ENCODE data around the gene ARSD. TPM values are rescaled to one million over a fixed set of nuclear protein-coding genes. Genes with fewer than 3 reads are reported as not detected.

The ARSD gene
- total RNA-seq (2022; extraction: Qiagen RNA extraction) = 13.0 to 15.2 TPM (median 14.0 TPM) in 5 replicates

GRCh38 chrX:2928583-2929434, at the start of gene ARSD:
Gene ARSD (minus strand): TSS chrX:2929339. CDS start chrX:2929275, 64 bp downstream.

Other genes starting within 250 kb of the ARSD start
- 299 to 328 TPM (median 321 TPM) in 5 replicates for gene CD99, start 238.0 kb downstream of the ARSD start, total RNA-seq (2022; extraction: Qiagen RNA extraction)
- 0.03 TPM in 1 of 5 replicates, not detected in the others for gene XG, start 177.3 kb downstream of the ARSD start, total RNA-seq (2022; extraction: Qiagen RNA extraction)
- gene GYG2, start 100.4 kb downstream of the ARSD start, total RNA-seq (2022; extraction: Qiagen RNA extraction) = 3.4 to 5.1 TPM (median 4.5 TPM) in 5 replicates
- gene ARSH, start 77.2 kb upstream of the ARSD start, total RNA-seq (2022; extraction: Qiagen RNA extraction) = not detected in 5 replicates
- gene ARSF, start 112.1 kb upstream of the ARSD start, total RNA-seq (2022; extraction: Qiagen RNA extraction) = not detected in 5 replicates

Data from A549 treated with Hydrocortisone at 1 μM for 4 hours (cell line).